ENCODE results near the gene SRBD1. TPM values are rescaled to one million over a fixed set of nuclear protein-coding genes. Genes with fewer than 3 reads are reported as not detected.

SRBD1 gene
- total and polyA plus RNA-seq, 2 experiments from 2014 or later, result 27.4 to 46.3 TPM

GRCh38 chr2:45545943-45546342 is 65.1 kb downstream of the SRBD1 start:
- TF ChIP-seq STAT1 (IDR thresholded peaks at IDR 0.05; ENCODE audit: unreplicated experiment), result no peak
- TF ChIP-seq ZNF331 (CRISPR knock-in tag; IDR thresholded peaks at IDR 0.05; ENCODE audit: low read depth), result no peak
- no peak for TF ChIP-seq REST (IDR thresholded peaks at IDR 0.05; ENCODE audit: unreplicated experiment)
- TF ChIP-seq POLR2AphosphoS5 (IDR thresholded peaks at IDR 0.05; ENCODE audit: low read depth), result no peak
- no peak for TF ChIP-seq ZNF114 (CRISPR knock-in tag; IDR thresholded peaks at IDR 0.05)
- TF ChIP-seq EZH2phosphoT487 (IDR thresholded peaks at IDR 0.05; ENCODE audit: unreplicated experiment), result no peak
- TF ChIP-seq ETS1 (IDR thresholded peaks at IDR 0.05), result no peak
- TF ChIP-seq CREB1 (CRISPR knock-in tag; IDR thresholded peaks at IDR 0.05; ENCODE audit: low read depth), result no peak
- TF ChIP-seq ZNF462 (CRISPR knock-in tag; IDR thresholded peaks at IDR 0.05), result no peak
- TF ChIP-seq NANOG (IDR thresholded peaks at IDR 0.05; ENCODE audit: borderline replicate concordance), result no peak
- no peak for TF ChIP-seq EZH2 (IDR thresholded peaks at IDR 0.05; ENCODE audit: low read depth, unreplicated experiment)
- no peak for TF ChIP-seq JUNB (IDR thresholded peaks at IDR 0.05; ENCODE audit: unreplicated experiment)
- no peak for TF ChIP-seq CTCF (conservative IDR thresholded peaks at IDR 0.05; ENCODE audit: low read depth in 2 of 2)
- no peaks in the 10 kb centered on the region for H3K27me3 ChIP-seq (ENCODE audit: insufficient read depth)
- H3K36me3 ChIP-seq (ENCODE audit: insufficient read depth), result peaks cover 27% of the 10 kb centered on the region
- H3K9me2 ChIP-seq (ENCODE audit: insufficient read depth), result no peaks in the 10 kb centered on the region
- H3F3A ChIP-seq (replicated peaks; ENCODE audit: low read depth), result no peaks in the 10 kb centered on the region
- H3K4me3 ChIP-seq, result no peak overlapping the region
- Mint-ChIP-seq H3K4me3 (no peak overlapping the region), H3K9me3 (peaks cover 24% of the 10 kb centered on the region), H3K27me3 (ENCODE audit: insufficient read depth, low read depth, poor library complexity) (no peaks in the 10 kb centered on the region), H3K27ac (no peak overlapping the region), H3K4me1 (peaks cover 2% of the 10 kb centered on the region; the same call in 2 of the 3 replicates), H3K36me3 (ENCODE audit: low read depth) (peaks cover 42% of the 10 kb centered on the region)
- no peak overlapping the region for H2AFZ ChIP-seq
- H3K4me1 ChIP-seq (ENCODE audit: insufficient read depth), result no peaks in the 10 kb centered on the region
- no peak overlapping the region for H3K27ac ChIP-seq (ENCODE audit: low read depth)
- H4K20me1 ChIP-seq (replicated peaks; ENCODE audit: insufficient read depth), result 0 out of 2 replicates have a peak, but pooled peaks cover 3% of the 10 kb centered on the region
- DNase-seq (ENCODE audit: low spot score) (no peak), ATAC-seq (no peak)
- H3K79me2 ChIP-seq (replicated peaks; ENCODE audit: insufficient read depth), result no peaks in the 10 kb centered on the region
- no peak overlapping the region for H3K4me2 ChIP-seq
